HEK293 (cell line): ENCODE data around the gene RNF40.

Experiments
- INSM2 ChIP-seq: fragments of 450-650 bp; formaldehyde crosslinking; IDR thresholded peaks from 2 replicates; pipeline ENCODE4 v1.5.1; 2016; ENCODE audit warnings: missing biosample characterization, missing genetic modification characterization
- KLF10 ChIP-seq: fragments of 450-650 bp; IDR thresholded peaks from 2 replicates; pipeline ENCODE4 v1.5.1; 2018; ENCODE audit warnings: missing biosample characterization, mild to moderate bottlenecking, missing genetic modification characterization
- PATZ1 ChIP-seq: fragments of 450-650 bp; formaldehyde crosslinking; IDR thresholded peaks from 2 replicates; pipeline ENCODE4 v1.5.1; 2016; ENCODE audit warnings: missing biosample characterization, missing genetic modification characterization
- PRDM10 ChIP-seq: fragments of 450-650 bp; formaldehyde crosslinking; IDR thresholded peaks from 2 replicates; pipeline ENCODE4 v1.5.1; 2016; ENCODE audit warnings: missing biosample characterization, missing genetic modification characterization
- SCRT2 ChIP-seq: fragments of 450-650 bp; formaldehyde crosslinking; IDR thresholded peaks from 2 replicates; pipeline ENCODE4 v1.5.1; 2016; ENCODE audit warnings: missing biosample characterization, missing genetic modification characterization
- ZBTB11 ChIP-seq: fragments of 450-650 bp; formaldehyde crosslinking; conservative IDR thresholded peaks from 2 replicates; pipeline ENCODE4 v1.5.1; 2016; ENCODE audit warnings: low read depth, missing biosample characterization, missing genetic modification characterization
- ZBTB17 ChIP-seq: fragments of 450-650 bp; formaldehyde crosslinking; IDR thresholded peaks from 2 replicates; pipeline ENCODE4 v1.5.1; 2016; ENCODE audit warnings: missing biosample characterization, missing genetic modification characterization
- ZFP3 ChIP-seq: fragments of 450-650 bp; formaldehyde crosslinking; IDR thresholded peaks from 2 replicates; pipeline ENCODE4 v1.5.1; 2016; ENCODE audit warnings: low read depth, missing biosample characterization, missing genetic modification characterization
- ZNF10 ChIP-seq: fragments of 450-650 bp; formaldehyde crosslinking; IDR thresholded peaks from 2 replicates; pipeline ENCODE4 v1.5.1; 2017; ENCODE audit warnings: missing biosample characterization, missing genetic modification characterization
- ZNF133 ChIP-seq: fragments of 450-650 bp; formaldehyde crosslinking; IDR thresholded peaks from 2 replicates; pipeline ENCODE4 v1.5.1; 2016; ENCODE audit warnings: missing biosample characterization, missing genetic modification characterization
- ZNF169 ChIP-seq: fragments of 450-650 bp; formaldehyde crosslinking; IDR thresholded peaks from 2 replicates; pipeline ENCODE4 v1.5.1; 2016; ENCODE audit warnings: missing biosample characterization, missing genetic modification characterization
- ZNF311 ChIP-seq: fragments of 450-650 bp; formaldehyde crosslinking; IDR thresholded peaks from 2 replicates; pipeline ENCODE4 v1.5.1; 2017; ENCODE audit warnings: missing biosample characterization, missing genetic modification characterization, borderline replicate concordance
- ZNF423 ChIP-seq: fragments of 450-650 bp; formaldehyde crosslinking; IDR thresholded peaks from 2 replicates; pipeline ENCODE4 v1.5.1; 2016; ENCODE audit warnings: missing biosample characterization, missing genetic modification characterization
- ZNF501 ChIP-seq: fragments of 450-650 bp; formaldehyde crosslinking; IDR thresholded peaks from 2 replicates; pipeline ENCODE4 v1.5.1; 2016; ENCODE audit warnings: missing biosample characterization, missing genetic modification characterization
- ZNF624 ChIP-seq: fragments of 450-650 bp; formaldehyde crosslinking; IDR thresholded peaks from 2 replicates; pipeline ENCODE4 v1.5.1; 2017; ENCODE audit warnings: missing biosample characterization, missing genetic modification characterization
- ZNF704 ChIP-seq: fragments of 450-650 bp; formaldehyde crosslinking; IDR thresholded peaks from 2 replicates; pipeline ENCODE4 v1.5.1; 2016; ENCODE audit warnings: missing biosample characterization, missing genetic modification characterization
- ZNF777 ChIP-seq: fragments of 450-650 bp; formaldehyde crosslinking; IDR thresholded peaks from 2 replicates; pipeline ENCODE4 v1.5.1; 2017; ENCODE audit warnings: missing biosample characterization, missing genetic modification characterization, borderline replicate concordance

RNF40 gene

GRCh38 chr16:30761928-30762902 is at the start of gene RNF40, which contains the start of gene CFAP119 (continued):
- TF ChIP-seq ZFP3 (tag by site-specific recombination), result no peak
- TF ChIP-seq ZBTB17 (tag by site-specific recombination), result peak; percentile 99
- no peak for TF ChIP-seq ZNF423
- TF ChIP-seq SCRT2 (tag by site-specific recombination), result peak; percentile 90
- TF ChIP-seq ZNF777 (tag by site-specific recombination), result no peak
- no peak for TF ChIP-seq INSM2 (tag by site-specific recombination)
- TF ChIP-seq ZNF133, result no peak
- TF ChIP-seq ZNF624 (tag by site-specific recombination), result no peak
- TF ChIP-seq ZNF10 (tag by site-specific recombination), result peak; percentile 69; the same call in 1 of the 2 replicates
- peak; percentile 99 for TF ChIP-seq PATZ1 (tag by site-specific recombination)
- TF ChIP-seq ZNF169 (tag by site-specific recombination), result no peak; the same call in 1 of the 2 replicates
- TF ChIP-seq ZNF704 (tag by site-specific recombination), result no peak
- peak; percentile 41; the same call in 1 of the 2 replicates for TF ChIP-seq KLF10 (tag by site-specific recombination)
- TF ChIP-seq ZBTB11, result peak; percentile 48
- no peak for TF ChIP-seq ZNF311 (tag by site-specific recombination)
- TF ChIP-seq ZNF501 (tag by site-specific recombination), result no peak; the same call in 1 of the 2 replicates
- no peak; the same call in 1 of the 2 replicates for TF ChIP-seq PRDM10 (tag by site-specific recombination)
